A375 (cell line): Measurements from ENCODE around the gene STIMATE. TPM values are rescaled to one million over a fixed set of nuclear protein-coding genes. Genes with fewer than 3 reads are reported as not detected.

Experiments
- small RNA-seq: library from RNA; depleted of rRNA; stranded (forward); fragments of <200 nt; gene quantifications from one replicate; pipeline ENCODE3, GENCODE V24; 2014
- total RNA-seq: library from RNA; depleted of rRNA; stranded (reverse); fragments of >200 nt; shearing (Covaris generic); gene quantifications from 2 replicates; pipeline ENCODE4 v1.2.3, GENCODE V29; 2014; rRNA removed

STIMATE gene
- 12.1 and 19.5 TPM in 2 replicates for total RNA-seq

GRCh38 chr3:52897130-52898122 lies at the start of gene STIMATE:
STIMATE (minus strand) TSS chr3:52897548; CDS start chr3:52897450, 98 bp downstream.

GRCh38 chr3:52834871-52835501 lies 62.4 kb downstream of the STIMATE start, which contains the start of gene MUSTN1:
MUSTN1 (minus strand) TSS chr3:52835019; CDS start chr3:52834948, 71 bp downstream.

DNA sequence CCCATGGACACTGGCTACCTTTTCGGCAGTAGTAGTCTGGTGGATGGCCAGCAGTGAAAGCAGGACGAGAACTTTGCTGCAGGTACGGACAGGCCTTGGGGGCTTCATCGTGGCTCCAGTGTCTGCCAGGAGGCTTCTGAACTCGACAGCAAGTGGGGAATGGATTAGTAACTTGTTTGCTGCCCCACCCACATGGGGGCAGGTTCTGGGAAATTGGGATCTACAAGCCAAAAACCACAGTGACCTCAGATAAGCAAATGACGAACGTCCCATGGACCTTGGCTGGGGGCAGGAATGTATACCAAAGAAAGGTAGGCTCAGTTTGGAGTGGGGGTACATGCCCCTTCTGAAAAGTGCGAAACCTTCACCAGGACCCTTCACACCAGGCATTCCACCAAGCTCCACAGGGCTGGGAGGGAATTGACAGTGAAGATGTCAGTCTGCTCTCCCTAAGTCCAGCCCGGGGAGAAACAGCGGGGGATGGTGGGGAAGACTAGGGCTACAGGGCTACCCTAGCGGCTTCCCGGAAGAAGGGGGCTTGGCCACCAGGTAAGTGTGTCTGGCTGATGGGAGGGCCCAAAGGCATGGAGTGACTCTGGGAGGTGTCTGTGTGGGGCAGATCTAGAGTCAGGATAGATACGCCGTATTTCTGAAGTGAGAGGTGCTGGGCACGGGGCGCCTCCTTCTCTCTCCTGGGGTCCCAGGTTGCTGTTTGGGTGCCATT lies 66.7 kb downstream of the STIMATE start, which contains the start of gene ITIH4:
TSS of gene ITIH4 (minus strand) at position 138 of the 724 bp plus-strand sequence. CDS start at position 108, 30 bp downstream.

GRCh38 chr3:52794612-52795099 lies 102.7 kb downstream of the STIMATE start, which contains the start of gene ITIH3:
ITIH3 (plus strand) TSS chr3:52794796; CDS start chr3:52794804, 8 bp downstream.

Small RNA genes within 50 kb of the gene (small RNA-seq; reads per million reads assigned to genes)
- gene MIR8064, result not detected
- gene MUSTN1, result not detected

Other genes with a start within 250 kb of the STIMATE start
- gene PBRM1, start 211.6 kb downstream of the STIMATE start, total RNA-seq, result 35.8 and 45.3 TPM in 2 replicates
- gene GNL3, start 211.5 kb downstream of the STIMATE start, total RNA-seq, result 286 and 339 TPM in 2 replicates
- 68.8 and 79.7 TPM in 2 replicates for gene GLT8D1, start 191.8 kb downstream of the STIMATE start, total RNA-seq
- gene SPCS1, start 191.4 kb downstream of the STIMATE start, total RNA-seq, result 121 and 129 TPM in 2 replicates
- 19.0 and 23.7 TPM in 2 replicates for gene NEK4, start 126.6 kb downstream of the STIMATE start, total RNA-seq
- not detected in 2 replicates for gene ITIH1, start 119.9 kb downstream of the STIMATE start, total RNA-seq
- 0.05 TPM in 1 of 2 replicates, not detected in the other for gene ITIH3, start 102.8 kb downstream of the STIMATE start, total RNA-seq
- 2.3 and 2.7 TPM in 2 replicates for gene ITIH4, start 66.9 kb downstream of the STIMATE start, total RNA-seq
- not detected in 2 replicates for gene MUSTN1, start 62.5 kb downstream of the STIMATE start, total RNA-seq
- gene SFMBT1, start 148.5 kb upstream of the STIMATE start, total RNA-seq, result 7.2 and 9.4 TPM in 2 replicates
- gene RFT1, start 232.9 kb upstream of the STIMATE start, total RNA-seq, result 19.1 and 24.1 TPM in 2 replicates